GM23338 (cell line): ENCODE measurements around the gene SORCS3. TPM values are rescaled to one million over a fixed set of nuclear protein-coding genes. Genes with fewer than 3 reads are reported as not detected.

Source experiments
- ATAC-seq: fragments of 200-7000 bp; cut with Tn5 transposase; 3 replicates; pipeline ENCODE4 v1.9.1; 2020
- DNase-seq: peaks from one replicate; pipeline ENCODE4 v3.0.0-alpha.2; 2015; ENCODE audit warnings: low spot score
- H2AFZ ChIP-seq: fragments of 200-600 bp; sonication (generic); 2 replicates; pipeline ENCODE4 v1.8.0; 2016; ENCODE audit warnings: antibody characterized with exemption, mild to moderate bottlenecking, moderate library complexity
- H3F3A ChIP-seq: fragments of 200-600 bp; sonication (generic); replicated peaks from 2 replicates; pipeline ENCODE4 v1.8.0; 2017; ENCODE audit warnings: antibody characterized with exemption, mixed run types, low read depth
- H3K27ac ChIP-seq: fragments of 200-600 bp; sonication (generic); 2 replicates; pipeline ENCODE4 v1.6.1; 2016; ENCODE audit warnings: low read depth
- H3K27me3 ChIP-seq: fragments of 200-600 bp; sonication (generic); 2 replicates; pipeline ENCODE4 v1.8.0; 2016; ENCODE audit warnings: mild to moderate bottlenecking, mixed run types, moderate library complexity; ENCODE audit not compliant: insufficient read depth
- H3K36me3 ChIP-seq: fragments of 200-600 bp; sonication (generic); 2 replicates; pipeline ENCODE4 v1.8.0; 2016; ENCODE audit warnings: mild to moderate bottlenecking; ENCODE audit not compliant: insufficient read depth
- H3K4me1 ChIP-seq: fragments of 200-600 bp; sonication (generic); 2 replicates; pipeline ENCODE4 v1.8.0; 2016; ENCODE audit warnings: mild to moderate bottlenecking, moderate library complexity; ENCODE audit not compliant: insufficient read depth
- H3K4me2 ChIP-seq: fragments of 200-600 bp; sonication (generic); 2 replicates; pipeline ENCODE4 v1.7.1; 2017; ENCODE audit warnings: mixed run types
- H3K4me3 ChIP-seq: fragments of 200-600 bp; sonication (generic); 2 replicates; pipeline ENCODE4 v1.6.1; 2016; ENCODE audit warnings: mixed run types
- H3K79me2 ChIP-seq: fragments of 200-600 bp; sonication (generic); replicated peaks from 2 replicates; pipeline ENCODE4 v1.8.0; 2017; ENCODE audit warnings: mild to moderate bottlenecking; ENCODE audit not compliant: insufficient read depth
- H3K9me2 ChIP-seq: fragments of 200-600 bp; sonication (generic); 2 replicates; pipeline ENCODE4 v1.8.0; 2017; ENCODE audit not compliant: insufficient read depth
- H4K20me1 ChIP-seq: fragments of 200-600 bp; sonication (generic); replicated peaks from 2 replicates; pipeline ENCODE4 v1.8.0; 2017; ENCODE audit warnings: mild to moderate bottlenecking; ENCODE audit not compliant: insufficient read depth
- H3K27ac Mint-ChIP-seq: 2 replicates; pipeline ENCODE4 v1.8.0; 2020; ENCODE audit warnings: inconsistent platforms, mild to moderate bottlenecking, moderate library complexity, mixed read lengths
- H3K27me3 Mint-ChIP-seq: 3 replicates; pipeline ENCODE4 v1.8.0; 2022; ENCODE audit warnings: low read depth, mild to moderate bottlenecking, moderate library complexity, mixed read lengths, inconsistent platforms; ENCODE audit not compliant: insufficient read depth, poor library complexity
- H3K36me3 Mint-ChIP-seq: 3 replicates; pipeline ENCODE4 v1.8.0; 2021; ENCODE audit warnings: low read depth, mild to moderate bottlenecking, inconsistent platforms, moderate library complexity, mixed read lengths
- H3K4me1 Mint-ChIP-seq: 3 replicates; pipeline ENCODE4 v1.8.0; 2020; ENCODE audit warnings: mild to moderate bottlenecking, inconsistent platforms, mixed read lengths
- H3K4me3 Mint-ChIP-seq: 3 replicates; pipeline ENCODE4 v1.8.0; 2021; ENCODE audit warnings: moderate library complexity, mild to moderate bottlenecking, inconsistent platforms, mixed read lengths
- H3K9me3 Mint-ChIP-seq: 3 replicates; pipeline ENCODE4 v1.8.0; 2020; ENCODE audit warnings: moderate library complexity, mild to moderate bottlenecking, inconsistent platforms, mixed read lengths
- CREB1 ChIP-seq: fragments of 250-450 bp; sonication (Bioruptor Pico); IDR thresholded peaks from 2 replicates; pipeline ENCODE4 v1.5.0; 2020; ENCODE audit warnings: low read depth, mild to moderate bottlenecking, moderate library complexity
- EZH2 ChIP-seq: fragments of 200-600 bp; sonication (generic); IDR thresholded peaks from one replicate; pipeline ENCODE4 v1.8.0; 2017; ENCODE audit warnings: antibody characterized with exemption, mild to moderate bottlenecking, low read depth; ENCODE audit not compliant: unreplicated experiment
- EZH2phosphoT487 ChIP-seq: fragments of 200-600 bp; sonication (generic); IDR thresholded peaks from one replicate; pipeline ENCODE4 v1.8.1; 2018; ENCODE audit warnings: antibody characterized with exemption; ENCODE audit not compliant: unreplicated experiment
- JUNB ChIP-seq: IDR thresholded peaks from one replicate; pipeline ENCODE4 v1.6.1; 2016; ENCODE audit warnings: antibody characterized with exemption; ENCODE audit not compliant: unreplicated experiment
- NANOG ChIP-seq: IDR thresholded peaks from 2 replicates; pipeline ENCODE4 v1.6.1; 2016; ENCODE audit warnings: antibody characterized with exemption, borderline replicate concordance
- POLR2AphosphoS5 ChIP-seq: IDR thresholded peaks from 2 replicates; pipeline ENCODE4 v1.6.1; 2016; ENCODE audit warnings: antibody characterized with exemption, low read depth
- STAT1 ChIP-seq: IDR thresholded peaks from one replicate; pipeline ENCODE4 v1.6.1; 2016; ENCODE audit warnings: antibody characterized with exemption; ENCODE audit not compliant: unreplicated experiment
- ZNF114 ChIP-seq: fragments of 250-450 bp; sonication (Bioruptor Pico); IDR thresholded peaks from 2 replicates; pipeline ENCODE4 v1.5.0; 2020; ENCODE audit warnings: mild to moderate bottlenecking, moderate library complexity
- ZNF331 ChIP-seq: fragments of 250-450 bp; sonication (Bioruptor Pico); IDR thresholded peaks from 2 replicates; pipeline ENCODE4 v1.5.0; 2020; ENCODE audit warnings: low read depth, mild to moderate bottlenecking, moderate library complexity
- polyA plus RNA-seq: library from polyadenylated mRNA; unstranded; fragments of >200 nt; fragmentation: Nextera tagmentation; extraction: Ambion mirVana; gene quantifications from 2 replicates; pipeline ENCODE4 v1.2.1, GENCODE V29; 2016
- total RNA-seq: library from RNA; depleted of rRNA; stranded (reverse); fragments of >200 nt; shearing (Covaris generic); gene quantifications from 2 replicates; pipeline ENCODE4 v1.2.3, GENCODE V29; 2014
- TF ChIP-seq, protein P1 (sequence below): IDR thresholded peaks from one replicate; pipeline ENCODE4 v1.6.1; 2018; ENCODE audit warnings: antibody characterized with exemption; ENCODE audit not compliant: unreplicated experiment
- TF ChIP-seq, protein P2 (sequence below): IDR thresholded peaks from 2 replicates; pipeline ENCODE4 v1.6.1; 2016; ENCODE audit warnings: antibody characterized with exemption
- TF ChIP-seq, protein P3 (sequence below), 2 experiments: fragments of 200-600 bp in 1 of 2; sonication (generic) in 1 of 2; conservative IDR thresholded peaks; 2 replicates each; pipeline versions ENCODE4 v1.5.1 to v1.6.1; 2016 to 2017; ENCODE audit warnings: antibody characterized with exemption in 2 of 2, low read depth in 2 of 2, mild to moderate bottlenecking in 2 of 2, moderate library complexity in 1 of 2
- TF ChIP-seq, protein P4 (sequence below): fragments of 250-450 bp; sonication (Bioruptor Pico); IDR thresholded peaks from 2 replicates; pipeline ENCODE4 v1.5.0; 2020; ENCODE audit warnings: mild to moderate bottlenecking, moderate library complexity

The SORCS3 gene
- total and polyA plus RNA-seq, 2 experiments from 2014 or later = 0.37 to 1.4 TPM

DNA sequence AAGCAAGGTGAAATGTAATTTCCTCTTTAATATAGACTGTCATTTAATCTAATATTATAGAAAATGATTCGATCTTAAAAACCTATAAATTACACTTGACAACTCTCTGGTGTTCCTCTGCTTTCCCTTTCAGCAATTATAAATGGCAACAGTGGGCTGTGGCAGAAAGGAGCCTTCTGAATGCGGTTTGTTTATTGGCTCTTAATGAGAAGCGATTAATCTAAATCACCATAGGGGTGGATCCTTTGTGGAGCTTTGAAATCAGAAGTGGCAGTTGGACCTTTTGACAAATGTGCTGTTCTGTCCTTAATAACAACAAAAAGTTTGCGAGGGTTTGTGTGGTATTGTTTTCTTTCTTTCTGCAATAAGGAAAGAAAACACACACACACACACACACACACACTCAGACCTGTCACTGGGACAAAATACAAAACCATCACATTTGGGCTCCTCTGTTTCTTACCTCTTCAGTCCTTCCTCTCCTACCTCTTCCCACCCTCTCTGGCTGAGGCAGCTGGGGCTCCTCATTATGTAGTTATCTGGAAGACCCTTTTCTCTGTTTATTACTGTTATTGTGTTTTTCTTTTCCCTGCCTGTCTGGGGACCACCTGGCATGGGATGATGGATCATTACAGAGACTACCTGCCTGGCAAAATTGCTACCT is 316.2 kb downstream of the SORCS3 start:
- Histone ChIP-seq H3K4me3 (no peak overlapping the region), H3K27me3 (no peaks in the 10 kb centered on the region), H3K36me3 (no peaks in the 10 kb centered on the region), H3K27ac (no peak overlapping the region), H3K4me2 (no peak overlapping the region), H2AFZ (no peak overlapping the region; the same call in 1 of the 2 replicates), H4K20me1 (no peaks in the 10 kb centered on the region), H3K9me2 (no peaks in the 10 kb centered on the region), H3F3A (no peaks in the 10 kb centered on the region), H3K4me1 (no peaks in the 10 kb centered on the region), H3K79me2 (no peaks in the 10 kb centered on the region)
- Mint-ChIP-seq H3K9me3 (peaks cover 5% of the 10 kb centered on the region; the same call in 2 of the 3 replicates), H3K27ac (no peak overlapping the region), H3K36me3 (peaks cover 5% of the 10 kb centered on the region; the same call in 1 of the 3 replicates), H3K4me1 (no peaks in the 10 kb centered on the region), H3K4me3 (no peak overlapping the region), H3K27me3 (peaks cover 3% of the 10 kb centered on the region)
- no peak for DNase-seq
- no peak for TF ChIP-seq POLR2AphosphoS5
- TF ChIP-seq JUNB = no peak
- TF ChIP-seq, protein P1, sequence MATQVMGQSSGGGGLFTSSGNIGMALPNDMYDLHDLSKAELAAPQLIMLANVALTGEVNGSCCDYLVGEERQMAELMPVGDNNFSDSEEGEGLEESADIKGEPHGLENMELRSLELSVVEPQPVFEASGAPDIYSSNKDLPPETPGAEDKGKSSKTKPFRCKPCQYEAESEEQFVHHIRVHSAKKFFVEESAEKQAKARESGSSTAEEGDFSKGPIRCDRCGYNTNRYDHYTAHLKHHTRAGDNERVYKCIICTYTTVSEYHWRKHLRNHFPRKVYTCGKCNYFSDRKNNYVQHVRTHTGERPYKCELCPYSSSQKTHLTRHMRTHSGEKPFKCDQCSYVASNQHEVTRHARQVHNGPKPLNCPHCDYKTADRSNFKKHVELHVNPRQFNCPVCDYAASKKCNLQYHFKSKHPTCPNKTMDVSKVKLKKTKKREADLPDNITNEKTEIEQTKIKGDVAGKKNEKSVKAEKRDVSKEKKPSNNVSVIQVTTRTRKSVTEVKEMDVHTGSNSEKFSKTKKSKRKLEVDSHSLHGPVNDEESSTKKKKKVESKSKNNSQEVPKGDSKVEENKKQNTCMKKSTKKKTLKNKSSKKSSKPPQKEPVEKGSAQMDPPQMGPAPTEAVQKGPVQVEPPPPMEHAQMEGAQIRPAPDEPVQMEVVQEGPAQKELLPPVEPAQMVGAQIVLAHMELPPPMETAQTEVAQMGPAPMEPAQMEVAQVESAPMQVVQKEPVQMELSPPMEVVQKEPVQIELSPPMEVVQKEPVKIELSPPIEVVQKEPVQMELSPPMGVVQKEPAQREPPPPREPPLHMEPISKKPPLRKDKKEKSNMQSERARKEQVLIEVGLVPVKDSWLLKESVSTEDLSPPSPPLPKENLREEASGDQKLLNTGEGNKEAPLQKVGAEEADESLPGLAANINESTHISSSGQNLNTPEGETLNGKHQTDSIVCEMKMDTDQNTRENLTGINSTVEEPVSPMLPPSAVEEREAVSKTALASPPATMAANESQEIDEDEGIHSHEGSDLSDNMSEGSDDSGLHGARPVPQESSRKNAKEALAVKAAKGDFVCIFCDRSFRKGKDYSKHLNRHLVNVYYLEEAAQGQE = no peak
- TF ChIP-seq, protein P2, sequence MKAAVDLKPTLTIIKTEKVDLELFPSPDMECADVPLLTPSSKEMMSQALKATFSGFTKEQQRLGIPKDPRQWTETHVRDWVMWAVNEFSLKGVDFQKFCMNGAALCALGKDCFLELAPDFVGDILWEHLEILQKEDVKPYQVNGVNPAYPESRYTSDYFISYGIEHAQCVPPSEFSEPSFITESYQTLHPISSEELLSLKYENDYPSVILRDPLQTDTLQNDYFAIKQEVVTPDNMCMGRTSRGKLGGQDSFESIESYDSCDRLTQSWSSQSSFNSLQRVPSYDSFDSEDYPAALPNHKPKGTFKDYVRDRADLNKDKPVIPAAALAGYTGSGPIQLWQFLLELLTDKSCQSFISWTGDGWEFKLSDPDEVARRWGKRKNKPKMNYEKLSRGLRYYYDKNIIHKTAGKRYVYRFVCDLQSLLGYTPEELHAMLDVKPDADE = no peak
- TF ChIP-seq, protein P3, sequence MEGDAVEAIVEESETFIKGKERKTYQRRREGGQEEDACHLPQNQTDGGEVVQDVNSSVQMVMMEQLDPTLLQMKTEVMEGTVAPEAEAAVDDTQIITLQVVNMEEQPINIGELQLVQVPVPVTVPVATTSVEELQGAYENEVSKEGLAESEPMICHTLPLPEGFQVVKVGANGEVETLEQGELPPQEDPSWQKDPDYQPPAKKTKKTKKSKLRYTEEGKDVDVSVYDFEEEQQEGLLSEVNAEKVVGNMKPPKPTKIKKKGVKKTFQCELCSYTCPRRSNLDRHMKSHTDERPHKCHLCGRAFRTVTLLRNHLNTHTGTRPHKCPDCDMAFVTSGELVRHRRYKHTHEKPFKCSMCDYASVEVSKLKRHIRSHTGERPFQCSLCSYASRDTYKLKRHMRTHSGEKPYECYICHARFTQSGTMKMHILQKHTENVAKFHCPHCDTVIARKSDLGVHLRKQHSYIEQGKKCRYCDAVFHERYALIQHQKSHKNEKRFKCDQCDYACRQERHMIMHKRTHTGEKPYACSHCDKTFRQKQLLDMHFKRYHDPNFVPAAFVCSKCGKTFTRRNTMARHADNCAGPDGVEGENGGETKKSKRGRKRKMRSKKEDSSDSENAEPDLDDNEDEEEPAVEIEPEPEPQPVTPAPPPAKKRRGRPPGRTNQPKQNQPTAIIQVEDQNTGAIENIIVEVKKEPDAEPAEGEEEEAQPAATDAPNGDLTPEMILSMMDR (conservative IDR thresholded peaks at IDR 0.05; ENCODE audit: low read depth in 2 of 2) = no peak
- TF ChIP-seq ZNF331 (CRISPR knock-in tag) = no peak
- TF ChIP-seq NANOG = no peak
- TF ChIP-seq STAT1 = no peak
- TF ChIP-seq ZNF114 = no peak
- no peak for TF ChIP-seq CREB1 (CRISPR knock-in tag)
- TF ChIP-seq EZH2phosphoT487 = no peak
- TF ChIP-seq, protein P4, sequence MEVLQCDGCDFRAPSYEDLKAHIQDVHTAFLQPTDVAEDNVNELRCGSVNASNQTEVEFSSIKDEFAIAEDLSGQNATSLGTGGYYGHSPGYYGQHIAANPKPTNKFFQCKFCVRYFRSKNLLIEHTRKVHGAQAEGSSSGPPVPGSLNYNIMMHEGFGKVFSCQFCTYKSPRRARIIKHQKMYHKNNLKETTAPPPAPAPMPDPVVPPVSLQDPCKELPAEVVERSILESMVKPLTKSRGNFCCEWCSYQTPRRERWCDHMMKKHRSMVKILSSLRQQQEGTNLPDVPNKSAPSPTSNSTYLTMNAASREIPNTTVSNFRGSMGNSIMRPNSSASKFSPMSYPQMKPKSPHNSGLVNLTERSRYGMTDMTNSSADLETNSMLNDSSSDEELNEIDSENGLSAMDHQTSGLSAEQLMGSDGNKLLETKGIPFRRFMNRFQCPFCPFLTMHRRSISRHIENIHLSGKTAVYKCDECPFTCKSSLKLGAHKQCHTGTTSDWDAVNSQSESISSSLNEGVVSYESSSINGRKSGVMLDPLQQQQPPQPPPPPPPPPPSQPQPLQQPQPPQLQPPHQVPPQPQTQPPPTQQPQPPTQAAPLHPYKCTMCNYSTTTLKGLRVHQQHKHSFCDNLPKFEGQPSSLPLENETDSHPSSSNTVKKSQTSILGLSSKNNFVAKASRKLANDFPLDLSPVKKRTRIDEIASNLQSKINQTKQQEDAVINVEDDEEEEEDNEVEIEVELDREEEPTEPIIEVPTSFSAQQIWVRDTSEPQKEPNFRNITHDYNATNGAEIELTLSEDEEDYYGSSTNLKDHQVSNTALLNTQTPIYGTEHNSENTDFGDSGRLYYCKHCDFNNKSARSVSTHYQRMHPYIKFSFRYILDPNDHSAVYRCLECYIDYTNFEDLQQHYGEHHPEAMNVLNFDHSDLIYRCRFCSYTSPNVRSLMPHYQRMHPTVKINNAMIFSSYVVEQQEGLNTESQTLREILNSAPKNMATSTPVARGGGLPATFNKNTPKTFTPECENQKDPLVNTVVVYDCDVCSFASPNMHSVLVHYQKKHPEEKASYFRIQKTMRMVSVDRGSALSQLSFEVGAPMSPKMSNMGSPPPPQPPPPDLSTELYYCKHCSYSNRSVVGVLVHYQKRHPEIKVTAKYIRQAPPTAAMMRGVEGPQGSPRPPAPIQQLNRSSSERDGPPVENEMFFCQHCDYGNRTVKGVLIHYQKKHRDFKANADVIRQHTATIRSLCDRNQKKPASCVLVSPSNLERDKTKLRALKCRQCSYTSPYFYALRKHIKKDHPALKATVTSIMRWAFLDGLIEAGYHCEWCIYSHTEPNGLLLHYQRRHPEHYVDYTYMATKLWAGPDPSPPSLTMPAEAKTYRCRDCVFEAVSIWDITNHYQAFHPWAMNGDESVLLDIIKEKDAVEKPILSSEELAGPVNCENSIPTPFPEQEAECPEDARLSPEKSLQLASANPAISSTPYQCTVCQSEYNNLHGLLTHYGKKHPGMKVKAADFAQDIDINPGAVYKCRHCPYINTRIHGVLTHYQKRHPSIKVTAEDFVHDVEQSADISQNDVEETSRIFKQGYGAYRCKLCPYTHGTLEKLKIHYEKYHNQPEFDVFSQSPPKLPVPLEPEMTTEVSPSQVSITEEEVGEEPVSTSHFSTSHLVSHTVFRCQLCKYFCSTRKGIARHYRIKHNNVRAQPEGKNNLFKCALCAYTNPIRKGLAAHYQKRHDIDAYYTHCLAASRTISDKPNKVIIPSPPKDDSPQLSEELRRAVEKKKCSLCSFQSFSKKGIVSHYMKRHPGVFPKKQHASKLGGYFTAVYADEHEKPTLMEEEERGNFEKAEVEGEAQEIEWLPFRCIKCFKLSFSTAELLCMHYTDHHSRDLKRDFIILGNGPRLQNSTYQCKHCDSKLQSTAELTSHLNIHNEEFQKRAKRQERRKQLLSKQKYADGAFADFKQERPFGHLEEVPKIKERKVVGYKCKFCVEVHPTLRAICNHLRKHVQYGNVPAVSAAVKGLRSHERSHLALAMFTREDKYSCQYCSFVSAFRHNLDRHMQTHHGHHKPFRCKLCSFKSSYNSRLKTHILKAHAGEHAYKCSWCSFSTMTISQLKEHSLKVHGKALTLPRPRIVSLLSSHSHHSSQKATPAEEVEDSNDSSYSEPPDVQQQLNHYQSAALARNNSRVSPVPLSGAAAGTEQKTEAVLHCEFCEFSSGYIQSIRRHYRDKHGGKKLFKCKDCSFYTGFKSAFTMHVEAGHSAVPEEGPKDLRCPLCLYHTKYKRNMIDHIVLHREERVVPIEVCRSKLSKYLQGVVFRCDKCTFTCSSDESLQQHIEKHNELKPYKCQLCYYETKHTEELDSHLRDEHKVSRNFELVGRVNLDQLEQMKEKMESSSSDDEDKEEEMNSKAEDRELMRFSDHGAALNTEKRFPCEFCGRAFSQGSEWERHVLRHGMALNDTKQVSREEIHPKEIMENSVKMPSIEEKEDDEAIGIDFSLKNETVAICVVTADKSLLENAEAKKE (CRISPR knock-in tag) = no peak
- no peak for TF ChIP-seq EZH2
- no peak for ATAC-seq
